GM19467 (cell line): ENCODE data around the gene LENG1.
"Not testable (repeated sequence)": the region's sequence is repeated elsewhere in the genome, so short reads cannot be mapped to it uniquely, and the experiment has no call there.

Source experiments
- ATAC-seq: cut with Tn5 transposase; IDR thresholded peaks from one replicate; pipeline ENCODE4 v1.9.1; 2021; ENCODE audit warnings: mild to moderate bottlenecking, moderate library complexity; ENCODE audit not compliant: unreplicated experiment

Gene LENG1

GRCh38 chr19:54159352-54160181 lies at the start of gene LENG1:
TSS of gene LENG1 (minus strand) at chr19:54159721. CDS start at chr19:54159695, 26 bp downstream.
- peak; percentile 88 for ATAC-seq

DNA sequence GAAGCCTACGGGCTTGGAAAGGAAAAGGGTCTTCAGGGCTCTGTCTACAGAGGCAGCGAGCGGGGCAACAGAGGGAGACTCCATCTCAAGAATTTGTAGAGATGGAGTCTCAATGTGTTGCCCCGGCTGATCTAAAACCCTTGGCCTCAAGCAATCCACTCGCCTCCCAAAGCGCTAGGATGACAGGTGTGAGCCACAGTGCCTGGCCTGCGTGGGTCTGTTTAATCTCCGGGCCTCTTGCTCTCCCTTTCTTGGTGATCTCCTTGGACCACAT lies 49.2 kb upstream of the LENG1 start:
- no peak for ATAC-seq

DNA sequence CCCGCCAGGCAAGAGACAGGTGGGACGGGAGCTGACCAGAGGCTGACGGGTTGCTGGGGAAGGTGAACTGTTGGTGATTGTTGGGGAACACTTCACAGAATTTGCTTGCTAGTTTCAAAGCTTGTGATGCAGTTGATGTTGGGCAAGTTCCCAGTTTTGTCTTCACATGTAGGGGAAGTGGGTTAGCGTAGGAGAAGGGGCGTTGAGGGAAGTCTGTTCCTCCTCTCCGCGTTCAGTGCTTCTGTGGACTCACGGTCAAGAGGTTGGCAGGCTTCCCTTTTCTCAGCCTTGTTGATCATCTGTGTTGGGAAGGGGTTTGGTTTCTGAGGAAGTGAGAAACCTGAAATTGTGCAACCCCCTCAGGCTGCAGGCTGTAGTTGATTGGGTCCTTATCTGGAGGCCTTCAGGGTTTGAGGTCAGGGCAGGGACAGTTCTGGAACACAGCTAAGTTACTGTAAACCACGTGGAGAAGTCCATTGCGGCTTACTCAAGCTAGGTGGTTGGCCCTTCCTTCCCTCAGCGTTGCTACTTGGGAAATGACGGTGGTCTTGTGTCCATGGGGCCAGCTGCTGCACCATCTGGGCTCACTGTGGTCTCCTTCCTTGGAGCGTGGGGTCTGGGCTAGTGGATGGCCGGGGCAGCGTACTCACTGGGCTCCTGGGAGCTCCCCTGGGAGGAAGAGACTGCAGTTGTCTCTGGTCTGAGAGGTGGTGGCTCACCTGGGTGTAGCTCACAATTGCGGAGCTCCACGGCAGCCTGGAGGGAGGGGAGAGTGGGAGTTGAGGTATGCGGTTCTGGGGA lies 48.7 kb upstream of the LENG1 start:
- ATAC-seq, result peak; percentile 33

- ATAC-seq, result no peak
Observed at GRCh38 chr19:54207676-54207982, 48.1 kb upstream of the LENG1 start.

DNA sequence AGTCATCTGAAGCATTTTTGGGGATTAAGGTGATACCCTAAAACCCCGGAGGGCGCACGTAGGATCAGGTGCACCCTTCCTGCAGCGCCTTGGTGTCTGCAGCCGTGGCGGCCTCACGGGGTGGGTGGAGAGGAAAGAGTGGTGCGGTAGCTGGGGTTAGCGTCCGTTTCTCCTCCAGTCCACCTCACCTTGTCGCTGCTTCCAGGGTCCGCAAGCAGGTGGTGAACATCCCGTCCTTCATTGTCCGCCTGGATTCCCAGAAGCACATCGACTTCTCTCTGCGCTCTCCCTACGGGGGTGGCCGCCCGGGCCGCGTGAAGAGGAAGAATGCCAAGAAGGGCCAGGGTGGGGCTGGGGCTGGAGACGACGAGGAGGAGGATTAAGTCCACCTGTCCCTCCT lies 47.7 kb upstream of the LENG1 start:
- ATAC-seq, result not testable (repeated sequence)

DNA sequence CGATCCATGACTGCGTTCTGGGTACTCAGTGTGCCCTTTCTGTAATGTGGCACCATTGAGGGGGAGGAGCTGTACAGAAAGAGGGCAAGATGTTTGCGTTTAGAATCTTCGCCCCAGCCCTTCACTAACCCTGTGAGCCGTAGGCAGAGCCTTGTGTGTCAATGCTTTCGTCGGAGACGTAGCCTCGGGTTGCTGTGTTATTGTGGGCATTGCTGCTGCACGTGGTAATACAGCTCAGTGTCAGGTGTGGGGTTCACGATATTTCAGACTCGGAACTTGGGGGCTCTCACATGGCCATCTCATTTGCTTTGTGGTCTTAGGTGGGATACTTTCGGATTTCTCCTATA lies 47.3 kb upstream of the LENG1 start:
- ATAC-seq, result no peak

DNA sequence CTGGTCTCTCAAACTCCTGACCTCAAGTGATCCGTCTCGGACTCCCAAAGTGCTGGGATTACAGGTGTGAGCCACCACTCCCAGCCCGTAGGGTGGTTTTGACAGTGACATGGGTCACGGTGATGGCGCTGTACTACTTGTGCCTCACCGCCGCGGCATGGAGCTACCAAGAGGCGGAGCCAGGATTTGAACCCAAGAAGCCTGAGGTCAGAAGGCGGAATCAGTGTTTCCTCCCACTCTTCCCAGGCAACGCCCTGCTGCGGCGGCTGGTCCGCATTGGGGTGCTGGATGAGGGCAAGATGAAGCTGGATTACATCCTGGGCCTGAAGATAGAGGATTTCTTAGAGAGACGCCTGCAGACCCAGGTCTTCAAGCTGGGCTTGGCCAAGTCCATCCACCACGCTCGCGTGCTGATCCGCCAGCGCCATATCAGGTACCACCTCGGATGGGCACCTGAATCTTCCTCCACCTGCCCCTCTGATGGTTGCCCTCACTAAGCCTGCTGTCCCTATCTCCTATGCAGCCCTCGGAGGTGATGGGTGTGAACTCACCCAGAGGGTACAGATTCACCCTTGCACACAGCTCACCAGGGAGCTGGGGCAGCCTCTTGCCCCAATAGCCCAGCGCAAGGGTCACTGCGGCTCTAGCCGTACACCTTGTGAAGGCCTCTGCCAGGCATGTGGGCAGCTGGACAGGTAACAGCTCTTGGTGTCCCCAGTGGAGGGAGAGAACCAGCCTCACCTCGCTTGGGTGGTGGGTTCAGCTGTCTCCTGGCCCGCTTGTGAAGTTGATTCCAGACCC lies 46.7 kb upstream of the LENG1 start:
- no peak for ATAC-seq

GRCh38 chr19:54204767-54205468 lies 45.4 kb upstream of the LENG1 start:
- ATAC-seq, result no peak

- no peak for ATAC-seq
Observed at GRCh38 chr19:54203151-54203611, 43.7 kb upstream of the LENG1 start.

GRCh38 chr19:54201980-54202379 lies 42.5 kb upstream of the LENG1 start:
- no peak for ATAC-seq

DNA sequence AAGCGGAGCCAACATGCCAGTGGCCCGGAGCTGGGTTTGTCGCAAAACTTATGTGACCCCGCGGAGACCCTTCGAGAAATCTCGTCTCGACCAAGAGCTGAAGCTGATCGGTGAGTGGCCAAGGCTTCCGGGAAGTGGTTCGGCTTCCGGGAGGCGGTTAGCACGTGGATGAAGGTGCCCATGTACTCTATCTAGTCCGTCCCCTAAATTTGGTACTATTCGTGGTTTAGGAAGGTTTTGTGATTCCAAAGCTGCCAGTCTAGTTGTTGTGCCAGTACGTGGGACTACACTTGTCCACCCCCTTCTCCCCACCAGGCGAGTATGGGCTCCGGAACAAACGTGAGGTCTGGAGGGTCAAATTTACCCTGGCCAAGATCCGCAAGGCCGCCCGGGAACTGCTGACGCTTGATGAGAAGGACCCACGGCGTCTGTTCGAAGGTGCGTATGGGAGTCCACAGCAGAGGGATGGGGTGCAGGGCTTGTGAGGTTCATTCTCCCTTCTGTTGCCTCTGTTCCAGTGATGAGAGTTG lies 41.7 kb upstream of the LENG1 start:
- no peak for ATAC-seq

- ATAC-seq, result no peak
Observed at GRCh38 chr19:54199401-54199800, 39.9 kb upstream of the LENG1 start.

- no peak for ATAC-seq
Observed at GRCh38 chr19:54197121-54197520, 37.6 kb upstream of the LENG1 start.

- no peak for ATAC-seq
Observed at GRCh38 chr19:54196536-54196935, 37.0 kb upstream of the LENG1 start.

DNA sequence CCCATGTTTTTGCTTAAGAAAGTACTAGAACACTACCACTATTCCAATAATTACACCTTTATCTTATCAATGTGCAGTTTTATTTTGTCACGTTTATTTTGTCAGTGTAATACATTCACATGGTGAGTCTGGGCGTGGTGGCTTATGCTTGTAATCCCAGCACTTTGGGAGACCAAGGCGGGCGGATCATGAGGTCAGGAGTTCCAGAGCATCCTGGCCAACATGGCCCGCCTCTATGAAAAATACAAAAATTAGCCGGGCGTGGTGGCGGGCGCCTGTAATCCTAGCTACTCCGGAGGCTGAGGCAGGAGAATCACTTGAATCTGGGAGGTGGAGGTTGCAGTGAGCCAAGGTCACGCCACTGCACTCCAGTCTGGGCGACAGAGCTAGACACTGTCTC lies 34.9 kb upstream of the LENG1 start:
- not testable (repeated sequence) for ATAC-seq

- no peak for ATAC-seq
Observed at GRCh38 chr19:54193011-54193410, 33.5 kb upstream of the LENG1 start.

DNA sequence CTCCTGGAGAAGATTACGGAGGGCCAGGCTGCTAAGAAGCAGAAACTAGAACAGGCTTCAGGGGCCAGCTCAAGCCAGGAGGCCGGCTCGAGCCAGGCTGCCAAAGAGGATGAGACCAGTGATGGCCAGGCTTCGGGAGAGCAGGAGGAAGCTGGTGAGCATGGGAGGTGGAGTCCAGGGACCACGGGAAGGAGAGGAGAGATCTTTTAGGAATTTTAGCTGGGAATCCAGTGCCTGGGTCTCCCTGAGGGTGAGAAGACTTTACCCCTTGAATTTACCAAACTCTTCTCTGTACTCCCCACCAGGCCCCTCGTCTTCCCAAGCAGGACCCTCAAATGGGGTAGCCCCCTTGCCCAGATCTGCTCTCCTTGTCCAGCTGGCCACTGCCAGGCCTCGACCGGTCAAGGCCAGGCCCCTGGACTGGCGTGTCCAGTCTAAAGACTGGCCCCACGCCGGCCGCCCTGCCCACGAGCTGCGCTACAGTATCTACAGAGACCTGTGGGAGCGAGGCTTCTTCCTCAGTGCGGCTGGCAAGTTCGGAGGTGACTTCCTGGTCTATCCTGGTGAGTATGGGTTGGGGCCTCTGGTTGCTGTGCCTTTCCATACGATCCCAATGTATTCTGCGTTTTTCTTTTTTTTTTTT lies 32.4 kb upstream of the LENG1 start:
- no peak for ATAC-seq

DNA sequence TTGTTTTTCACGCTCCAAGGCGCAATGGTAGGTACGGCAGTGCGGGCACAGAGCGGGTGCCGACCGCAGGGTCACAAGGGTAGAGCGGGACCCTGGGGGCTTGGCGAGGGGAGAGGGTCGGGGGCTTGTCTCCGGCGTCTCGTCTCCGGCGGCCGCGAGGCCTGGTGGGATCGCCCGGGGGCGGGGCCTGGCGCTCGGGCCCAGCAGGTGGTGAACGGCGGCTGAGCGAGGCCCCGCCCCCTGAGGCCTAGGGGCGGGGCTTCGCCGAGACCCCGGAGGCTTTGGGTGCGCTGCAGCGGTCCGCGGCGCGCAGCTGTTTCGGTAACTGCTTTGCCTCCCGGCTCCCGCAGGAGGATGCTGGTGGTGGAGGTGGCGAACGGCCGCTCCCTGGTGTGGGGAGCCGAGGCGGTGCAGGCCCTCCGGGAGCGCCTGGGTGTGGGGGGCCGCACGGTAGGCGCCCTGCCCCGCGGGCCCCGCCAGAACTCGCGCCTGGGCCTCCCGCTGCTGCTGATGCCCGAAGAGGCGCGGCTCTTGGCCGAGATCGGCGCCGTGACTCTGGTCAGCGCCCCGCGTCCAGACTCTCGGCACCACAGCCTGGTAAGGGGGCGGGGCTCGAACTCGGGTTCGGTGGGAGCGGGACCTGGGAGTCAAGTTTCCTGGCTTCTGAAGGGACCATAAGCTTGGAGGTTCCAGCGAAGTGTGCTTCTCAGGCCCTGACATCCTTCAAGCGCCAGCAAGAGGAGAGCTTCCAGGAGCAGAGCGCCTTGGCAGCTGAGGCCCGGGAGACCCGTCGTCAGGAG lies 31.7 kb upstream of the LENG1 start, which contains the start of gene TSEN34:
Gene TSEN34 (plus strand): TSS at position 298 of the 800 bp plus-strand sequence. CDS start 57 bp downstream, at position 355.
- peak; percentile 20 for ATAC-seq

GRCh38 chr19:54190503-54191010 lies 31.0 kb upstream of the LENG1 start:
- peak; percentile 47 for ATAC-seq
